ENCODE measurements around the gene HAUS2.
"Not testable (repeated sequence)": the region's sequence is repeated elsewhere in the genome, so short reads cannot be mapped to it uniquely, and the experiment has no call there.

HAUS2 gene

GRCh38 chr15:42575188-42576039 lies 26.8 kb downstream of the HAUS2 start, which contains the start of gene STARD9:
Gene STARD9, plus strand, starts transcription at chr15:42575606. Its CDS starts 110 bp downstream, at chr15:42575716.
- DNase-seq (ENCODE audit: low read depth, low spot score): peak; percentile 81

DNA sequence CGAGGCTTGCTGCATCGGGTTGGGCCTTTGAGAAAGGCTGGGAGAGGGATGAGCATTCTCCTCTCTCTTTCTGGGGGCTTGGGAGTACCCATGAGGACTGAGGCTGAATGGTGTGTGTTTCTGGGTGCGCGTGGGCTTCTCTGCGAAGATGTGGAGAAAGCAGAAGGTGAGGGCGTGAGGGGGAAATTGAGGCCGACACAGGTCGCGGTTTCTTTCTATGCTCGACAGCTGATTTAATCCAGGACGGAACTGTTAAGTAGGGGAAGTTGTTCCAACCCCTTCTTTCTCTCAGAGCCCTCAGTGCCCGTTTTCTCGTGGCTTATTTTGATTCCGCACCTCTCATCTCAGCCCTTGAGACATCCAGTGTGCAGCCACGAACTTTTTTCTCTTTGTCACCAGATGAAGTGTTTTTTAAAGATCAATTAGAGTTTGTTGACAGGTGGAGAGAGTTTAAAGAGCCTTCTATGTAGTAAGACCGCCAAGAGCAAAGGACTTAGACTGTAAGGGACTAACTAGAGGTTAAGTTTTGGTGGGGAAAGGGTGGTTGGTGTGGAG lies 27.5 kb downstream of the HAUS2 start:
- DNase-seq (ENCODE audit: low read depth, low spot score): no peak

- no peak for DNase-seq (ENCODE audit: low read depth, low spot score)
Measured at GRCh38 chr15:42576776-42577175, 28.1 kb downstream of the HAUS2 start.

DNA sequence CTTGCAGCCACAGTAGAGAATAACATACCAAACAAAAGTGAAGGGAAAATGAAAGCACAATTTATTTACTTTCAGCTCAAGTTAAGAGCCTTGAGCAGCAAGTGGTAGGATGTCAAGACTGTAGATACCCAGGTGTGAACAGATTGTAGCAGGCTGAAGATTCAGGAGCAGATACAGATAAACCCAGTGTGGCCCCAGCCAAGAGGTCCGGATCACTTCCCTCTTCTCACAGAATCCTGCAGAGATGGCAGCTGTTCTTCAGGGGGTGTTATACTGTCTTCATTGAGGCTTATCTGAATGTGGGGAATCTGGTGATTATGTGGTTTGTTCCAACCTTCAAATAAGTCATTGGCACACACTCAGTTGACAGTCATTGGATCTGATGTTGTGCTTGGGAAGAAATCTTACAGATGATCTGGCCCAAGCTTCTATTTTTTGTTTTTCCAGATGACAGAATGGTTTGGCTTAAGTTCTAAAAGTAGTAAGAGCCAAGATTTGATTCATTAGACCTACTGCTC lies 28.9 kb downstream of the HAUS2 start:
- DNase-seq (ENCODE audit: low read depth, low spot score): no peak

DNA sequence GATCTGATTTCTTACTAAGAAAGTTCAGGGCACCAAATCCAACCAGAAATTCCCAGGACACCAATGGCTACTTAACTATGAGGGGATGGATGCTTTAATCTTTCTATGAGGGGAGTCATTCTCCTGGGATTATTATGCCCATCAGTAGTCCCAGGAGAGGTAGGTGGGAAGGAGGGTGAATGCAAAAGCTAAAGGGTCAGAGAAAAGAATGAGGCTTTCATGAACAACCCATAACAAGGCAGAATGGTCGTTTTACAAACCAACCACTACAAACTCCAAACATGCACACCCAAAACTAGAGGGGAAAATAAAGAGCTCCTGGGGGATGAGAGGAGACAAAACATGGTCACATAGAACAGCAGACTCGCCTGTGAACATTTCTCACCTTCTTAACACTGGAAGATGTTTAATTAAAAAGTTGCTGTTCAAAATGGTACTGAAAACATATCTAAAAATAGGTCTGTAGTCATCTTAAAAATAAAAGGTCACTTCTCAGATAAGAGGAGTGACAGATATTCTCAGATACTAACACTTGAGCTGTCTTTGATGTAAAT lies 30.4 kb downstream of the HAUS2 start:
- DNase-seq (ENCODE audit: low read depth, low spot score): no peak

- peak; percentile 51 for DNase-seq (ENCODE audit: low read depth, low spot score)
Measured at GRCh38 chr15:42581272-42581730, 32.7 kb downstream of the HAUS2 start.

DNA sequence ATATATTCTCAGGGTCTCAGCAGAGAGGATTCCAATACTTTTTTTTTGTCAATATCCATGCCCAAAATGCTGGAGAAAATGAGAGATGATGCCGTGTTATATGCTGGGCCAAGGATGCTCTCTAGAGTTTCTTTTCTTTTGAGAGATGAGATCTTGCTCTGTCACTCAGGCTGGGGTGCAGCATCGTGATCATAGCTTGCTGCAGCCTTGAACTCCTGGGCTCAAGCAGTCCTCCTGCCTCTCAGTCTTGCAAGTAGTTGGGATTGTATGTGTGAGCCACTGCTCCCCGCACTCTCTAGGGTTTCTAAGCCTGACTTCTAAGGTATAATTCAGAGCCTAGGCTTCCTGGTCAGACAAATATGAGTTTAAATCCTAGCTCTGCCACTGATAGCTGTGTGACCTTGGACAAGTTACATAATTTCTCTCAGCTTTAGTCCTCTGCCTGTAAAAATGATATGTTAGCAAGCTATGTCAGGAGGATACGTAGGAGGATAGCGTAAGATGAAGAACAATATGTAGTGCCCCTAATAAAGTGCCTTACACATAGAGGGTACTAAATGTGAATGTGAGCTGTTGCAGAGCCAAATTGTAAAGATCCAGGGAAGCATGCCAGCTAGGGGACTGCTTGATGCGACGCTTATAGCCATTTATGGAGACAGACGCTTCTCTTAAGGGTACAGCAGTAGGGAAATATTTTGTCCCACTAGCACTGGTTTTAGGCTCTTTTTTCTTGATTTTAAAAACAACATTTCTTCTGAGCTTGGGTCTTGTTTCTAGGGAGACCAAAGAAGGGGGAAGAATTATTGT lies 34.1 kb downstream of the HAUS2 start:
- no peak for DNase-seq (ENCODE audit: low read depth, low spot score)

- no peak for DNase-seq (ENCODE audit: low read depth, low spot score)
Measured at GRCh38 chr15:42584031-42584765, 35.6 kb downstream of the HAUS2 start.

DNA sequence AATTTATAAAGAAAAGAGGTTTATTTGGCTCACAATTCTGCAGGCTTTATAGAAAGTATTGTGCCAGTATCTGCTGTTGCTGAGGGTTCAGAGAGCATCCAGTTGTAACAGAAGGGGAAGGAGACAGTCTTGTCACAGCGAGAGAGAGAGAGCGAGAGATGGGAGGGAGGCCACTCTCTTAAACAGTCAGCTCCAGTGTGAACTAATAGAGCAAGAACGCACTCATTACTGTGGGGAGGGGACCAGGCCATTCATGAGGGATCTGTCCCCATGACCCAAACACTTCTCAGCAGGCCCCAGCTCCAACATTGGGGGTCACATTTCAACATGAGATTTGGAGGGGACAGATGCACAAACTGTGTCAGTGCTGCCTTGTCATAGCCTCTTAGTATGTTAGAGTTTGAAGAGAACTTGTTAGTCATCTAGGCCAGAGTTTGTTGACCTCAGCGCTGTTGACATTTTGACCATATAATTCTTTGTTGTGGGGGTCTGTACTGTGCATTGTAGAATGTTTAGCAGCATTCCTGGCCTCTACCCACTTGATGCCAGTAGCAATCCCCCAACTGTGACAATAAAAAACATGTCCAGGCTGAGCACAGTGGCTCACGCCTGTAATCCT lies 42.1 kb downstream of the HAUS2 start:
- DNase-seq (ENCODE audit: low read depth, low spot score): no peak

DNA sequence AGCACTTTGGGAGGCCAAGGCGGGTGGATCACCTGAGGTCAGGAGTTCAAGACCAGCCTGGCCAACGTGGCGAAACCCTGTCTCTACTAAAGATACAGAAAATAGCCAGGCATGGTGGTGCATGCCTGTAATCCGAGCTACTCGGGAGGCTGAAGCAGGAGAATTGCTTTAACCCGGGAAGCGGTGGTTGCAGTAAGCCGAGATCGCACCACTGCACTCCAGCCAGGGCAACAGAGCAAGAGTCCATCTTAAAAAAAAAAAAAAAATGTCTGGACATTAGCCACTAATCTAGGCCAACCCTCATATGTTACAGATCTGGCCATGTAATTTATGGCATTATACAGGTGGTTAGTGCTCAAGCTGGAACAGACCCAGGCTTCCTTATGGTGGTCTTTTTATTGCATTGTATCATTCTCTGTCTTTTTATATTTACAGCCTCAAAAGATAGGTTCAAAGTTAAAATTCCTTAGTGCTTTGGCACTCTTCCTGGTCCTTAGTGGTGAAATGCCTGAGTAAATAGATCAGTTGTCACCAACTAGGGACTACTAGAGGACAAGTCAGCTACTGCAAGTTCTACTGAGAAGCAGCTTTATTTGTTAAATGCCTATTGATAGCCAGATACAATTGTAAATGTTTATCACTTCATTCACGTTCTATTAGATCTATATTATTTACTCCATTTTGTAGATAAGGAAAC lies 42.7 kb downstream of the HAUS2 start:
- no peak for DNase-seq (ENCODE audit: low read depth, low spot score)

DNA sequence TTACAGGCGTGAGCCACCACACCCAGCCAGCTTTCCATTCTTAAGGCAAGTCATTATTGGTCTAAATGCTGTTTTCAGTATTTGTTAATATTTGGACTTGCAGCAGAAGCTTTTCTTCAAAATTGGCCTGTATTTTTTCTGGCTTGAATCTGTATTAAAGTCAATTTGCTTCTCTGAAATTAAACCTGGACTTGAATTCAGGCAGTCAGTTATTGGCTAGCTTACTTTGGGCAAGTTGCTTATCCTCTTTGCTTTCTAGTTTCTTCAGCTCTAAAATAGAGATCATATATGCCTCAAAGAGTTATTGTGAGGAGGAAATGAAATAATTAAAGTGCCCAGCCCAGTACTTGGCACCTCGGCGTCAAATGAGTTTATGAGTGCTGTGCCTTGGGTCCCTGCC lies 44.1 kb downstream of the HAUS2 start:
- no peak for DNase-seq (ENCODE audit: low read depth, low spot score)

- no peak for DNase-seq (ENCODE audit: low read depth, low spot score)
Measured at GRCh38 chr15:42593143-42593542, 44.5 kb downstream of the HAUS2 start.

- no peak for DNase-seq (ENCODE audit: low read depth, low spot score)
Measured at GRCh38 chr15:42594095-42594494, 45.5 kb downstream of the HAUS2 start.

GRCh38 chr15:42595626-42596240 lies 47.1 kb downstream of the HAUS2 start:
- no peak for DNase-seq (ENCODE audit: low read depth, low spot score)

DNA sequence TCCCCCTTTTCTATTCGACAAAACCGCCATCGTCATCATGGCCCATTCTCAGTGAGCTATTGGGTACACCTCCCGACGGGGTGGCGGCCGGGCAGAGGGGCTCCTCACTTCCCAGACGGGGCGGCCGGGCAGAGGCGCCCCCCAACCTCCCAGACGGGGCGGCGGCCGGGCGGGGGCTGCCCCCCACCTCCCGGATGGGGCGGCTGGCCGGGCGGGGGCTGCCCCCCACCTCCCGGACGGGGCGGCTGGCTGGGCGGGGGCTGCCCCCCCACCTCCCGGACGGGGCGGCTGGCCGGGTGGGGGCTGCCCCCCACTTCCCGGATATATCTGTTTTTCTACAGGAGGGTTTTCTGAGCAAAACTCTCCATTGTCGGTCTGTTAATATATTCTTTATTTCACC lies 52.7 kb downstream of the HAUS2 start:
- DNase-seq (ENCODE audit: low read depth, low spot score): not testable (repeated sequence)

- no peak for DNase-seq (ENCODE audit: low read depth, low spot score)
Measured at GRCh38 chr15:42602501-42602900, 53.9 kb downstream of the HAUS2 start.

- DNase-seq (ENCODE audit: low read depth, low spot score): no peak
Measured at GRCh38 chr15:42603978-42604377, 55.3 kb downstream of the HAUS2 start.

DNA sequence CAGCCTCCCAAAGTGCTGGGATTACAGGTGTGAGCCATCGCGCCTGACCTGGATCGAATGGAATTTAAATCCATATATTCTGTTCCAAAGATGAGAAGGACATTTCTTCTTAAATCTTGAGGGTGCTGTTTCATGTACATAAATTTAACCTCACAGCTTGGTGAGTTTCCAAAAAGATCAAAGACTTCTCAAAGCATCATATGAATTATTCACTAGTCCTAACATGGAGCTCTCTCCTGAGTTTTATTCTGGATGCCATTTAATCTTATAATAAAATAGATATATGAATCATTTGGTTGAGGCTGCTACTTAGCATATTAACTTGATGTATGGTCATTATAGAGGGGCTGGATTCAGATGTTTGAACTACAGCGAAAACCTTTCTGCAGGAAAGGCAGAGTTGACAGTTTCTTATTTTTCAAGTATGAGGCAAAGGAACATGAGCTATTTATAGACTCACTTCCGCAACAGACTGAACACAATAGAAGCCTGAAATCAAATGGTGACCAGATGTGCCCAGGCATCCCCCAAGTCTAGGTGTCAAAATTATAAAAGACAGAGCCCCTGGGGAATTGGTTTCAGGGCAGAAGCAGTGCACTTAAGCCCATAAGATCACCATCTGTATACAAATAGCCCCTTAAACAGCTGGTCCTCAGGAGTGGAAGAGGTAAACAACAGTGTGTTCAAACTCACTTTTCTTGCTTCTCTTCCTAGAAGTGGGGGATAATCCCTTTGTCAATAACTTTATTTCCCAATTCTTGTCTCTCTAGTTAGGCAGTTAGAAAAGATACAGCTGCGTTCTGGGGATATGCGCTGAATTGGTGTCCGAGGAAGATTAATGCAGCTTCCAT lies 56.5 kb downstream of the HAUS2 start:
- no peak for DNase-seq (ENCODE audit: low read depth, low spot score)

- no peak for DNase-seq (ENCODE audit: low read depth, low spot score)
Measured at GRCh38 chr15:42605796-42606195, 57.2 kb downstream of the HAUS2 start.
